BLaER1 treated with 17β-estradiol and CSF1 and Interleukin-3, amounts not matched to agents 10 nM and 100 nM (cell line): ENCODE measurements around the gene GTF2F2.

Experiments used
- H3K27ac ChIP-seq, 11 experiments: shearing (Covaris generic); formaldehyde crosslinking; 2 replicates each; pipeline ENCODE4 v1.8.1; 2022
- H3K27me3 ChIP-seq, 11 experiments: shearing (Covaris generic); formaldehyde crosslinking; 2 replicates each; pipeline ENCODE4 v1.8.1; 2022
- H3K36me3 ChIP-seq, 11 experiments: shearing (Covaris generic); formaldehyde crosslinking; 2 replicates each; pipeline ENCODE4 v1.8.1; 2022
- H3K4me1 ChIP-seq, 10 experiments: shearing (Covaris generic); formaldehyde crosslinking; 2 replicates each; pipeline ENCODE4 v1.8.1; 2022
- H3K4me2 ChIP-seq, 11 experiments: shearing (Covaris generic); formaldehyde crosslinking; 2 replicates each; pipeline ENCODE4 v1.8.1; 2022
- H3K4me3 ChIP-seq, 10 experiments: shearing (Covaris generic); formaldehyde crosslinking; 2 replicates each; pipeline ENCODE4 v1.8.1; 2022
- H3K9ac ChIP-seq, 11 experiments: shearing (Covaris generic); formaldehyde crosslinking; 2 replicates each; pipeline ENCODE4 v1.8.1; 2022
- H3K9me3 ChIP-seq, 11 experiments: shearing (Covaris generic); formaldehyde crosslinking; replicated peaks in 1 of 11; 2 replicates each; pipeline ENCODE4 v1.8.1; 2022
- H4K20me1 ChIP-seq, 11 experiments: shearing (Covaris generic); formaldehyde crosslinking; 2 replicates each; pipeline ENCODE4 v1.8.1; 2022
- Cebpa-rat ChIP-seq, 11 experiments: shearing (Covaris generic); IDR thresholded peaks; 2 replicates each; pipeline ENCODE4 v1.8.1; 2022

GTF2F2 gene

GRCh38 chr13:45166858-45167257, 46.5 kb downstream of the GTF2F2 start:
- no peaks in the 10 kb centered on the region for H3K27me3 ChIP-seq
- no peak overlapping the region for H3K4me3 ChIP-seq
- peaks cover 0 to 4% (median 0%) of the 10 kb centered on the region in 11 experiments; a peak in 1 of 22 replicates for H3K9me3 ChIP-seq
- H3K36me3 ChIP-seq, result peaks cover 31 to 81% (median 65%) of the 10 kb centered on the region in 11 experiments
- H3K4me2 ChIP-seq, result no peak overlapping the region
- H4K20me1 ChIP-seq, result peaks cover 0 to 21% (median 0%) of the 10 kb centered on the region in 11 experiments; a peak in 3 of 22 replicates
- peaks cover 0 to 8% (median 0%) of the 10 kb centered on the region in 10 experiments; a peak in 3 of 20 replicates for H3K4me1 ChIP-seq
- no peak overlapping the region for H3K9ac ChIP-seq
- H3K27ac ChIP-seq, result no peak overlapping the region
- no peak for TF ChIP-seq Cebpa-rat (IDR thresholded peaks at IDR 0.05)

GRCh38 chr13:45167611-45168554, 47.6 kb downstream of the GTF2F2 start:
- Histone ChIP-seq H4K20me1 (peaks cover 0 to 21% (median 0%) of the 10 kb centered on the region in 11 experiments; a peak in 5 of 22 replicates), H3K36me3 (peaks cover 38 to 83% (median 69%) of the 10 kb centered on the region in 11 experiments), H3K27ac (no peak overlapping the region), H3K9ac (no peak overlapping the region), H3K4me2 (no peak overlapping the region), H3K9me3 (peaks cover 0 to 4% (median 0%) of the 10 kb centered on the region in 11 experiments; a peak in 1 of 22 replicates), H3K4me1 (no peaks in the 10 kb centered on the region), H3K4me3 (no peak overlapping the region), H3K27me3 (no peaks in the 10 kb centered on the region)
- no peak for TF ChIP-seq Cebpa-rat (IDR thresholded peaks at IDR 0.05)

- no peak overlapping the region for H3K4me2 ChIP-seq
- H4K20me1 ChIP-seq, result peaks cover 0 to 21% (median 0%) of the 10 kb centered on the region in 11 experiments; a peak in 5 of 22 replicates
- H3K36me3 ChIP-seq, result peaks cover 39 to 87% (median 72%) of the 10 kb centered on the region in 11 experiments
- no peak overlapping the region for H3K27ac ChIP-seq
- H3K9me3 ChIP-seq, result peaks cover 0 to 4% (median 0%) of the 10 kb centered on the region in 11 experiments; a peak in 3 of 22 replicates
- H3K4me1 ChIP-seq, result no peaks in the 10 kb centered on the region
- H3K4me3 ChIP-seq, result no peak overlapping the region
- TF ChIP-seq Cebpa-rat (IDR thresholded peaks at IDR 0.05), result no peak
- no peaks in the 10 kb centered on the region for H3K27me3 ChIP-seq
- no peak overlapping the region for H3K9ac ChIP-seq
Observed at GRCh38 chr13:45168555-45168930, 48.2 kb downstream of the GTF2F2 start.

GRCh38 chr13:45174478-45174877, 54.2 kb downstream of the GTF2F2 start:
- H3K4me1 ChIP-seq, result no peaks in the 10 kb centered on the region
- peaks cover 32 to 84% (median 58%) of the 10 kb centered on the region in 11 experiments for H3K36me3 ChIP-seq
- no peak overlapping the region for H3K27ac ChIP-seq
- H3K4me2 ChIP-seq, result no peak overlapping the region
- H3K27me3 ChIP-seq, result no peaks in the 10 kb centered on the region
- H4K20me1 ChIP-seq, result peaks cover 0 to 43% (median 8%) of the 10 kb centered on the region in 11 experiments; a peak in 11 of 22 replicates
- TF ChIP-seq Cebpa-rat (IDR thresholded peaks at IDR 0.05), result no peak
- no peak overlapping the region for H3K9ac ChIP-seq
- no peak overlapping the region for H3K4me3 ChIP-seq
- H3K9me3 ChIP-seq, result peaks cover 0 to 8% (median 0%) of the 10 kb centered on the region in 11 experiments; a peak in 4 of 22 replicates

GRCh38 chr13:45178349-45179162, 58.2 kb downstream of the GTF2F2 start:
- TF ChIP-seq Cebpa-rat (IDR thresholded peaks at IDR 0.05), result no peak
- Histone ChIP-seq H3K4me3 (no peak overlapping the region), H3K4me2 (no peak overlapping the region), H3K27ac (no peak overlapping the region), H3K36me3 (peaks cover 22 to 69% (median 45%) of the 10 kb centered on the region in 11 experiments), H4K20me1 (peaks cover 0 to 61% (median 12%) of the 10 kb centered on the region in 11 experiments; a peak in 10 of 22 replicates), H3K4me1 (peaks cover 0 to 9% (median 0%) of the 10 kb centered on the region in 10 experiments; a peak in 2 of 20 replicates), H3K9me3 (peaks cover 0 to 4% (median 0%) of the 10 kb centered on the region in 11 experiments; a peak in 1 of 22 replicates), H3K27me3 (no peaks in the 10 kb centered on the region), H3K9ac (no peak overlapping the region)

GRCh38 chr13:45179428-45179827, 59.1 kb downstream of the GTF2F2 start:
- H3K27me3 ChIP-seq, result no peaks in the 10 kb centered on the region
- no peak overlapping the region for H3K9ac ChIP-seq
- no peak for TF ChIP-seq Cebpa-rat (IDR thresholded peaks at IDR 0.05)
- peaks cover 31 to 69% (median 46%) of the 10 kb centered on the region in 11 experiments for H3K36me3 ChIP-seq
- H3K9me3 ChIP-seq, result peaks cover 0 to 8% (median 0%) of the 10 kb centered on the region in 11 experiments; a peak in 2 of 22 replicates
- H3K4me1 ChIP-seq, result peaks cover 2 to 9% (median 3%) of the 10 kb centered on the region in 10 experiments; a peak in 15 of 20 replicates
- H3K27ac ChIP-seq, result no peak overlapping the region
- no peak overlapping the region for H3K4me2 ChIP-seq
- H4K20me1 ChIP-seq, result peaks cover 0 to 70% (median 12%) of the 10 kb centered on the region in 11 experiments; a peak in 10 of 22 replicates
- no peak overlapping the region for H3K4me3 ChIP-seq

- no peak overlapping the region for H3K4me3 ChIP-seq
- TF ChIP-seq Cebpa-rat (IDR thresholded peaks at IDR 0.05), result no peak
- H3K4me1 ChIP-seq, result peaks cover 8 to 10% (median 10%) of the 10 kb centered on the region in 10 experiments; a peak in 17 of 20 replicates
- H4K20me1 ChIP-seq, result peaks cover 0 to 68% (median 12%) of the 10 kb centered on the region in 11 experiments; a peak in 9 of 22 replicates
- H3K9me3 ChIP-seq, result peaks cover 0 to 9% (median 0%) of the 10 kb centered on the region in 11 experiments; a peak in 1 of 22 replicates
- no peak overlapping the region; a peak in 1 of 22 replicates for H3K4me2 ChIP-seq
- no peak overlapping the region for H3K27ac ChIP-seq
- H3K36me3 ChIP-seq, result peaks cover 33 to 68% (median 46%) of the 10 kb centered on the region in 11 experiments
- no peak overlapping the region for H3K9ac ChIP-seq
- no peaks in the 10 kb centered on the region for H3K27me3 ChIP-seq
Observed at GRCh38 chr13:45180303-45180702, 60.0 kb downstream of the GTF2F2 start.
